Parathyroid adenoma (tissue), 2 donors: ENCODE results near the gene STX8.
"Not testable (repeated sequence)": the region's sequence is repeated elsewhere in the genome, so short reads cannot be mapped to it uniquely, and the experiment has no call there.

Source experiments
- H2AFZ ChIP-seq: fragments of 300-600 bp; sonication (generic); one replicate; pipeline ENCODE4 v1.7.0; 2017; ENCODE audit warnings: antibody characterized with exemption, mild to moderate bottlenecking
- H3K27ac ChIP-seq: fragments of 300-600 bp; sonication (generic); one replicate; pipeline ENCODE4 v1.7.0; 2017
- H3K27me3 ChIP-seq: fragments of 300-600 bp; sonication (generic); one replicate; pipeline ENCODE4 v1.7.0; 2017; ENCODE audit warnings: low read length; ENCODE audit not compliant: control insufficient read depth, insufficient read depth
- H3K36me3 ChIP-seq: fragments of 300-600 bp; sonication (generic); one replicate; pipeline ENCODE4 v1.7.0; 2017; ENCODE audit warnings: low read length; ENCODE audit not compliant: control insufficient read depth, insufficient read depth
- H3K4me1 ChIP-seq: fragments of 300-600 bp; sonication (generic); one replicate; pipeline ENCODE4 v1.7.0; 2017; ENCODE audit warnings: control low read depth
- H3K4me2 ChIP-seq: fragments of 300-600 bp; sonication (generic); one replicate; pipeline ENCODE4 v1.7.0; 2017; ENCODE audit warnings: low read length
- H3K4me3 ChIP-seq: fragments of 300-600 bp; sonication (generic); one replicate; pipeline ENCODE4 v1.7.0; 2017; ENCODE audit warnings: low read depth, low read length
- H3K79me2 ChIP-seq: fragments of 300-600 bp; sonication (generic); one replicate; pipeline ENCODE4 v1.7.0; 2017; ENCODE audit warnings: control low read depth
- H3K9ac ChIP-seq: fragments of 300-600 bp; sonication (generic); one replicate; pipeline ENCODE4 v1.7.0; 2017; ENCODE audit warnings: mild to moderate bottlenecking
- H3K9me3 ChIP-seq: fragments of 300-600 bp; sonication (generic); one replicate; pipeline ENCODE4 v1.7.0; 2017; ENCODE audit warnings: low read length; ENCODE audit not compliant: control insufficient read depth
- CTCF ChIP-seq: fragments of 300-600 bp; sonication (generic); IDR thresholded peaks from one replicate; pipeline ENCODE4 v1.7.0; 2017; ENCODE audit warnings: antibody characterized with exemption, mild to moderate bottlenecking
- donor health status: primary hyperparathyroidism.

Gene STX8

DNA sequence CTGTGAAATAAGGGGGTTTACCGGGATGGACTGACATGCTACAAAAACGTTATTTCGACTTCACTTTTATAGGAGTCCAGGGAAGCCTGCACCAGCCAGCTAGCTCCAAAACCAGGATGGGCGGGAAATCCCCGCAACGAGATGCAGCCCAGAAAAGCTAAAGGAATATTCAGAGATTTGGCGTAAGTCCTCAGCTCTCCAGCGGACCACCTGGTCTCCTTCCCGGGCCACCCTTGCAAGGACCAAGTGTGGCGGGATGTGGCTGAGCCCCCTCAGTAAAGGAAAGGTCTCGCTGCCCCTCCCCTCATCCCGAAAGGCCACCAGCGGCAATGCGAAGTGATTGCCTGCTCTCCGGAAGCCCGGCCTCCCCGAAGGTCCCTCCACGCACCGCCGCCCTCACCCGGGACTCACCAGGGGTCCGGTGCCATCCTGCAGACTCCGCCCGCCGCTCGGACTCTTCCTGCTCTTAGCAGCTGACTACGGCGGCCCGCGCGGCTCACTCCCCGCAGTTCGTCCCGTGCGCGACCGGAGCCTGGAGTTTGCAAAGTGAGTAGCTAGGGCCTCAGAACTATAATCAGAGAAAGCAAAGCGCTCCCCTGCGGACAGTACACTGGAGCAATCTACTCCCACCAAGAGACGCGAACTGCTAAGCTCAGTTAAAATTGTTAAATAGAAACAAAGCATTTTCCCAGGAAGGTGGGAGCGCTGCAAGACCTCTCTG lies at the start of gene STX8:
TSS of gene STX8 (minus strand) at position 440 of the 721 bp plus-strand sequence. CDS start at position 428, 12 bp downstream.
- Histone ChIP-seq H3K27ac (peak within 1 kb of the TSS; percentile 26), H3K27me3 (no peaks in the 10 kb centered on the region)
- no peak for TF ChIP-seq CTCF

GRCh38 chr17:9622961-9623360 lies 47.3 kb upstream of the STX8 start:
- no peaks in the 10 kb centered on the region for H3K27me3 ChIP-seq
- no peaks in the 10 kb centered on the region for H3K36me3 ChIP-seq
- H3K4me2 ChIP-seq: no peak overlapping the region
- H2AFZ ChIP-seq: no peak overlapping the region
- no peak overlapping the region for H3K27ac ChIP-seq
- no peak overlapping the region for H3K4me3 ChIP-seq
- H3K9me3 ChIP-seq: no peaks in the 10 kb centered on the region
- no peaks in the 10 kb centered on the region for H3K79me2 ChIP-seq
- TF ChIP-seq CTCF: no peak
- no peaks in the 10 kb centered on the region for H3K4me1 ChIP-seq
- no peak overlapping the region for H3K9ac ChIP-seq

More for the DNA sequence above, at the start of gene STX8:
- H3K4me2 ChIP-seq: peak within 1 kb of the TSS; percentile 54
- H2AFZ ChIP-seq: peak within 1 kb of the TSS; percentile 88
- no peaks in the 10 kb centered on the region for H3K9me3 ChIP-seq
- no peaks in the 10 kb centered on the region for H3K36me3 ChIP-seq
- H3K79me2 ChIP-seq: peaks cover 2% of the 10 kb centered on the region
- no peak within 1 kb of the TSS for H3K9ac ChIP-seq
- no peaks in the 10 kb centered on the region for H3K4me1 ChIP-seq
- H3K4me3 ChIP-seq: peak within 1 kb of the TSS; percentile 70

DNA sequence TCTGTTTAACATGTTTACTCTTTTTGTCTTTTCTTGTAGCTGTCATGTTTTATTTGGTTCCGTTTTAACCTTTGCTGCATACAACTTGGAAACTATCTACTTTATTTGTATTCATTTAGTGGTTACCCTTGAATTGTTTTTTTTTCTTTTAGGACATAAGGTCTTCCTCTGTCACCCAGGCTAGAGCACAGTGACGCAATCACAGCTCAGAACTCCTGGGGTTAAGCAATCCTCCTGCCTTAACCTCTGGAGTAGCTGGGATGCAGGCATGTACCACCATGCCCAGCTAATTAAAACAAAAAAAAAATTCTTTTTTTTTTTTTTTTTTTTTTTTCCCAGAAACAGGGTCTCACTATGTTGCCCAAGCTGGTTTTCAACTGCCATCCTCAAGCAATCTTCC lies 39.9 kb upstream of the STX8 start:
- H3K79me2 ChIP-seq: no peaks in the 10 kb centered on the region
- no peaks in the 10 kb centered on the region for H3K9me3 ChIP-seq
- H3K27ac ChIP-seq: no peak overlapping the region
- no peak overlapping the region for H3K4me3 ChIP-seq
- H3K36me3 ChIP-seq: no peaks in the 10 kb centered on the region
- H2AFZ ChIP-seq: no peak overlapping the region
- H3K4me2 ChIP-seq: no peak overlapping the region
- H3K27me3 ChIP-seq: no peaks in the 10 kb centered on the region
- no peak overlapping the region for H3K9ac ChIP-seq
- TF ChIP-seq CTCF: no peak
- H3K4me1 ChIP-seq: no peaks in the 10 kb centered on the region

DNA sequence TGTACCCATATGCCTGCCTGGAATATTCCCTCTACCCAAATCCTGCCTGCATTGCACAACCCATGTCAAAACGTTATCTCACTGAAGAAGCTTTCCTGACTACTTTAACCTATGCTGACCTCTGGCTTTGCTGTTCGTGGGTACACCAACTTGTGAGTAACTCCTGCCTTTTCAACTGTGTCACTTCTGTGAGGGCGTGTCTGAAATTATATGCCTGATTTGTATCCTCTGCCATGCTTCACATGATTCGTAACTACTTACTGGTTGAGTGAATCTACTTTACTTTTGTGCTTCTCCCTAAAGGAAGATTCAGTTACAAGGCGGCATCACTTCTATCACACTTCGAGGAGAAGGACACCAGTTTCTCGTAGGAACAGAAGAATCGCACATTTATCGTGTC lies 36.4 kb upstream of the STX8 start:
- no peak overlapping the region for H3K4me2 ChIP-seq
- H3K27ac ChIP-seq: no peak overlapping the region
- H2AFZ ChIP-seq: no peak overlapping the region
- H3K9ac ChIP-seq: no peak overlapping the region
- H3K9me3 ChIP-seq: no peaks in the 10 kb centered on the region
- H3K79me2 ChIP-seq: no peaks in the 10 kb centered on the region
- no peaks in the 10 kb centered on the region for H3K4me1 ChIP-seq
- H3K27me3 ChIP-seq: no peaks in the 10 kb centered on the region
- TF ChIP-seq CTCF: no peak
- no peaks in the 10 kb centered on the region for H3K36me3 ChIP-seq
- no peak overlapping the region for H3K4me3 ChIP-seq

GRCh38 chr17:9611557-9611956 lies 35.9 kb upstream of the STX8 start:
- Histone ChIP-seq H3K27me3 (no peaks in the 10 kb centered on the region), H3K79me2 (no peaks in the 10 kb centered on the region), H3K9ac (no peak overlapping the region), H3K9me3 (no peaks in the 10 kb centered on the region), H3K36me3 (no peaks in the 10 kb centered on the region), H3K4me2 (no peak overlapping the region), H2AFZ (no peak overlapping the region), H3K4me1 (no peaks in the 10 kb centered on the region), H3K4me3 (no peak overlapping the region), H3K27ac (no peak overlapping the region)
- TF ChIP-seq CTCF: no peak

- not testable (repeated sequence) for H3K4me1 ChIP-seq, H3K79me2 ChIP-seq, H3K4me3 ChIP-seq, H3K4me2 ChIP-seq, H3K9me3 ChIP-seq, H3K27me3 ChIP-seq, H3K36me3 ChIP-seq, H3K9ac ChIP-seq, H2AFZ ChIP-seq, H3K27ac ChIP-seq
Measured at GRCh38 chr17:9607058-9607457, 31.4 kb upstream of the STX8 start.
